Retina (tissue), 1 donor: Measurements from ENCODE around the gene TSGA10IP.

Experiments used
- DNase-seq: peaks from one replicate; pipeline ENCODE4 v3.0.0-alpha.2; 2016

TSGA10IP gene

GRCh38 chr11:65918211-65919140, 26.8 kb upstream of the TSGA10IP start, which contains the start of gene C11orf68:
C11orf68 (minus strand) TSS chr11:65919062; CDS start chr11:65919031, 31 bp downstream.
- peak; percentile 56 for DNase-seq

DNA sequence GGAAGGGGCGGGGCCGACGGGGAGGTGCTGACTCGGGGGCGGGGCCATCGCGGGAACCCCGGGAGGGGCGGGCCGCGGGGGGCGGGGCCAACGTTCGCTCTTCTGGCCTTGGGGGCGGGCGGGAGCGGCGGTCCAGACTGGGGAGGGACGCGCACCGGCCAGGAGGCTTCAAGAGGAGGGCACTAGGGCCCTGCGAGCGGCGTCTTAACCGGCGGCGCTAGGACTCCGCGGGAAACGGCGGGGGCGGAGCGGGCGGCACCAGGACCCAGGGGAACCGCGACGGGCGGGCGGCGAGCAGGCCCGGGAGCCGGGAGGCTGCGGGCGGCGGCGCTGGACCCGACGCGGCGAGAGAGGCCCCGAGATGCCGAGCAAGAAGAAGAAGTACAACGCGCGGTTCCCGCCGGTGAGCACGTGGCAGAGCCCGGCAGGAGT, 26.1 kb upstream of the TSGA10IP start, which contains the start of gene DRAP1:
TSS of gene DRAP1 (plus strand) at position 286 of the 432 bp plus-strand sequence. CDS start at position 362, 76 bp downstream.
- peak; percentile 97 for DNase-seq

- DNase-seq, result peak; percentile 52
Measured at GRCh38 chr11:65919573-65920371, 25.5 kb upstream of the TSGA10IP start.

GRCh38 chr11:65920372-65920802, 24.9 kb upstream of the TSGA10IP start:
- no peak for DNase-seq

DNA sequence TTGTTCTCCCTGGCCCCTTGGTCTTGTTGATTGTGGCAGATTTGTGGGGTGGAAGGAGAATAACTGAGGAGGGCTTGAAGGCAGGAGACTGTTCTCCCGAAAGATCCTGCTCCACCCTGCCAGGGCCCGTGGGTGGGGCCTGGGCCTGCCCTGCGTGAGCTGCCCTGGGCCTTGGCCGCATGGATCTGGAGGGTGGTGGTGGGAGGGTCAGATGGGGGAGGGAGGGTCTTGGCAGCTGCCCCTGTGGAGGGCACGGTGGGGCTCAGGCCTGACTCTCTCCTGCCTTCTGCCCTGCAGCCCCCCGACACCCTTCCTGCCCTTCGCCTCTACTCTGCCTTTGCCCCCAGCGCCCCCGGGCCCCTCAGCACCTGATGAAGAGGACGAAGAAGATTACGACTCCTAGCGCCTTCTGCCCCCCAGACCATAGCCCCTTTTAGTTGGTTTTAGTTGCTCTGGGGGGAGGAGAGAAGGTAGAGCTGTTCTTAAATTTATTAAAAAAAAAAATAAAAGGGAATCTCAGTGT, 24.2 kb upstream of the TSGA10IP start:
- no peak for DNase-seq

DNA sequence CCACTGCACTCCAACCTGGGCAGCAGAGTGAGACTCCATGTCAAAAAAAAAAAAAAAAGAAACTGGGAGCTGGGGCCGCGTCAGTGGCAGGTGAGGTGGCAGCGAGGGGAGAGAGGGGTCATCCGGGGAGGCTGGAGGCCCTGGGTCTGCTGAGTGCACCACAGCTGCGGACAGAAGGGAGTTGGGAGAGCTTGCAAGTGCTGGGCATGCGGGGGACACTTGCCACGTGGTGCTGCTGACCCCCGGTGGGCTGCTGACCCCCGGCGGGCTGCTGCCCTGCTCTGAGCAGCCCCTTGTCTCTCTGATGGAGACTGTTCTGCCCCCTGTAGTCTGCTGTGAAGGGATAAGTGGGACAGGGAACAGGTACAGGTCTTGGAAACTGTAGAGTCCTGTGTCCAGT, 23.4 kb upstream of the TSGA10IP start:
- no peak for DNase-seq

DNA sequence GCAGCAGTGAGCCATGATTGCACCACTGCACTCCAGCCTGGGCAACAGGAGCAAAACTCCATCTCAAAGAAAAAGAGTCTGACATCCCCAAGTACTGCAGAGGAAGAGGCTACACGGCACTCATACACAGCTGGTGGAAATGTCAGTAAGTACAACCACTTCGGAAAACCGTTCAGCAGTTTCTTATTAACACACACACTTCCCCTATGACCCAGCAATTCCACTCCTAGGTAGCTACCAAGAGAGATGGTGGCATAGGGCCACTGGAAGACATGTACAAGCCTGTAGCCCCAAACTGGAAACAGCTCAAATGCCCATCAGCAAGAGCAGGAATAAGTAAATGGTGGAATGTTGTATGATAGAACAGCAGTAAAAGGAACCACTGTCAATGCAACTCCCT, 22.7 kb upstream of the TSGA10IP start:
- no peak for DNase-seq

DNA sequence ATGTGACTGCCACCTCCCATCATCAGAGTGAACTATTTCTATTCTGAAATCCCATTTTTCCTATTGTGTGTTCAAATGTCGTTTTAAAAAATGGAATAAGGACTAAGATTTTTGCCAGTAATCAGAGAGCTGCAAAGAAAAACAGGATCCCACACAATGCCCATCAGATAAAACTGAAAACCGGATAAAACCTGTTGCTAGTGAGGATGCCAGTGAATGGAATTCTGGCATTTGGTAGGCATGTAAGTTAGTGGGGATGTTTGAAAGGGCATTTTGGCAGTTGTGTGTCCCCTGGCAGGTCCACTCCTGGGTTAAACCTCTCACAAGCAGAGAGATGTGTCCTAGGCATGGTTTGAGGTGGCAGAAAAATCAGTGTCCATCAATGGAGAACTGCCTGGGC, 19.9 kb upstream of the TSGA10IP start:
- DNase-seq, result no peak

DNA sequence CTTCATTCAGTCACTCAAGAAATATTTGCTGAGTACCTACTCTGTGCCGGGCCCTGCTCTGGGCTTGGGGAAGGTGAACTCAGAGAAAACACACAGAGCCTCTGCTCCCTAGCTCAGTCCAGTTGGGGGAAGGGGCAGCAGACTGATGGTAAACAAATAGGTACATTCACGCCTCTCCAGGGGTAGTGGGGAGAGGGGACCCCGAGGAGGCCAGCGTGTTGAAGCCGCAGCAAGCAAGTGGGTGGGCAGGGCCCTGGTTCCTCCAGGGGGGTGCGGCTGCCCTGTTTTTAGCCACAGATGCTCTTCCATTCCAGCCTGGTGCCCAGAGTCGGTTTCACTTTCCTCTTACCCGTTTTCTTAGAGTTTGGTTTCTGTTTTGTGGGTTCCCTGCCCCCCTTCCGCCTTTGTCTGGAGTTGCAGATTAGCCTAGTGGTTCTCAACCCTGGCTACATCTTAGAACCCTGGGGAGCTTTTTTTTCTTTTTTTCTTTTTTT, 17.3 kb upstream of the TSGA10IP start:
- DNase-seq, result no peak

- DNase-seq, result no peak
Measured at GRCh38 chr11:65928667-65929066, 16.6 kb upstream of the TSGA10IP start.

DNA sequence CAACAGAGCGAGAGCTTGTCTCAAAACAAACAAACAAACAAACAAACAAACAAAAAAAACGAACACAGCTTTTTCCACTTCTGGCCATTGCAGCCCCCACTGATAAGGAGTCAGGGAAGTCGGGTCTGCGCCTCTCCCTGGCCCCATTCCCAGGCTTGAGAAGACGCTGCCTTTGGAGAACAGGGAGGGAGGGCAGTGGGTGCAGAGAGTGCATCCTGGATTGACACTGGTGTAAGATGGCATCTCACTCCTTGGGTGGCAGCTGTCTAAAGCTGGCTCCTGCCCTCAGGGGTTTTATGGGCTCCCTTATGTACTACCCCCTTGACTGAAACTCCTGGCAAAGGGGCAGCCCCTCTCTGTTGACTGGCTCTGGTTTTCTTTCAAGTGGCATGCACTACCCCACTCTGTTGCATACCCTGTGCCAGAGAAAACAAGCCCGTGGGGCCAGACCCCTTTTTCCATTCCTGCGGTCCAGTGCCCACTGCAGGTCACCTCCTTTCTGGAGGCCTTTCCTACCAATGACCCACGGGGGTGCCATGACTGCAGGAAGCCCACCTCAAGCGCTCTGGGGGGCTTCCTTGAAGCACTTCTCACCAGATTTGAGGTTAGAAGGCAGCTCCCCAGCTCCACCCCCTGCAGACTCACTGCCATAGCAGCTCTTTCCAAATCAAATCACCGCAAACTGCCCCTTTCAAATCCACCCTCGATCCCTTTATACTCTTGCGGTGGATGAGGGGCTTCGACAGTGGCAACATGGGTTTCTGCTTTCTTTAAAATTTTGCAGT, 13.3 kb upstream of the TSGA10IP start:
- no peak for DNase-seq

DNA sequence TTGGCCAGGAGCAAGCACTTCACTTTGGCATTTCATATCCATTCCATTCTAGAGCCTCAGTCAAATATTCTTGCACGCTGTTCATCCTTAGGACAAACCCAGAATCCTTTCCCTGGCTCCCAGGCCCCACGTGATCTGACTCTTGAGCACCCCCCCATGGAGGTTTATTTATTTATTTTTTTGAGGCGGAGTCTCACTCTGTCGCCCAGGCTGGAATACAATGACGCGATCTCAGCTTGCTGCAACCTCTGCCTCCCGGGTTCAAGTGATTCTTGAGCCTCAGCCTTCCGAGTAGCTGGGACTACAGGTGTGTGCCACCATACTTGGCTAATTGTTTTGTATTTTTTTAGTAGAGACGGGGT, 12.7 kb upstream of the TSGA10IP start:
- DNase-seq, result peak; percentile 28

- no peak for DNase-seq
Measured at GRCh38 chr11:65934014-65934413, 11.3 kb upstream of the TSGA10IP start.

DNA sequence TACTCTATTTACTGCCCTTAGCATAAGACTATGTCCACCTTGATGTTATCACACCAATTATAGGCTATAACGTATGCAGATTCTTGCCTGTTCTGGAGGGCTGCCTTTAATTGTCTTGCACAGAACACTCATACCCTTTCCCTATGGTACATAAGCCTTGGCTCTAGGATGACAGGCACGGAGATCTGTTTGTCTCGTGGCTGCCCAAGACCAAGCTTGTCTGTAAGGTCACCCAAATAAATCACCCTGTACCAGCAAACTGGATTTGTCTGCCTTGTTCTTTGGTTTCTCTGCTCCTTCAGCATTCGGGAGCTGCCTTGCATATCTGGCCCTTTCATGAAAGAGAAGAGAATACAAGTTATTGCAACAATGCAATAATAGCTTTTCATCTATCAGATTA, 7.5 kb upstream of the TSGA10IP start:
- DNase-seq, result no peak

DNA sequence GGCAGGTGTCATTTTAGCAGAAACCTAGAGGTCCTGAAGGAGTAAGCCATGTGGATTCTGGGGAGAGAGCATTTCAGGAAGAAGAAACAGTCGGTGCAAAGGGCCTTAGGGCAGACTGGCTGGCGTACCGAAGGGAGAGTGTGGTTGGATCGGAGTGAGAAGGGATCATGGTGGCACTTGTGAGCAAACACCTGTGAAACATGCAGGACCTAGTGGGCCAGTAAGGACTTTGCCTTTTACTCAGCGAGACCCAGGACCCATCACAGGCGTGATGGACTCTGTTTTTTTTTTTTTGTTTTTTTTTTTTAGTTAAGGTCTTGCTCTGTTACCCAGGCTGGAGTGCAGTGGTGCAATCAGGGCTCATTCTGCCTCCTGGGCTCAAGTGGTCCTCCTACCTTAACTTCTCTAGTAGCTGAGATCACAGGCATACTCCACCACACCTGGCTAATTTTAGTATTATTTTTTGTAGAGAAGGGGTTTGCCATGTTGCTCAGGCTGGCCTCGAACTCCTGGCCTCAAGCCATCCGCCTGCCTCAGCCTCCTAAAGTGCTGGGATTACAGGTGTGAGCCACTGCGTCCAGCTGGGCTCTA, 3.5 kb upstream of the TSGA10IP start:
- no peak for DNase-seq

GRCh38 chr11:65942531-65942930, 2.7 kb upstream of the TSGA10IP start:
- no peak for DNase-seq

- no peak for DNase-seq
Measured at GRCh38 chr11:65944191-65944590, 1.1 kb upstream of the TSGA10IP start.

- DNase-seq, result no peak
Measured at GRCh38 chr11:65944767-65945166, 513 bp upstream of the TSGA10IP start.

GRCh38 chr11:65945941-65946558, 770 bp downstream of the TSGA10IP start:
- no peak for DNase-seq

- no peak for DNase-seq
Measured at GRCh38 chr11:65946655-65947054, 1.4 kb downstream of the TSGA10IP start.

- DNase-seq, result no peak
Measured at GRCh38 chr11:65947133-65947532, 1.9 kb downstream of the TSGA10IP start.
